Pancreas (tissue), 10 donors: Measurements from ENCODE around the gene RPL28. TPM values are rescaled to one million over a fixed set of nuclear protein-coding genes. Genes with fewer than 3 reads are reported as not detected.

ENCODE experiments used
- ATAC-seq, 4 donors: fragments of 200-7000 bp; cut with Tn5 transposase; one replicate each; pipeline versions ENCODE4 v1.8.0 to v1.9.1; 2020; ENCODE audit warnings: mild to moderate bottlenecking in 4 of 4, moderate library complexity in 4 of 4
- DNase-seq, 6 donors: peaks; one replicate each; pipeline ENCODE4 v3.0.0-alpha.2; 2020
- FAIRE-seq: peaks from 2 replicates; lab custom pipeline; 2012; peaks lifted over from hg19 to GRCh38; lab: Jason Lieb, UNC
- H3K27ac ChIP-seq, 4 donors: fragments of 200-600 bp; sonication (generic); 1 replicate in 3 of 4; 2 replicates in 1 of 4; pipeline versions ENCODE4 v1.5.0 to v1.8.0; 2020
- H3K27me3 ChIP-seq, 4 donors: fragments of 200-600 bp; one replicate each; pipeline ENCODE4 v1.8.0; 2021
- H3K36me3 ChIP-seq, 3 donors: fragments of 200-600 bp; sonication (generic) in 1 of 3; one replicate each; pipeline versions ENCODE4 v1.5.0 to v1.8.0; 2020 to 2021
- H3K4me1 ChIP-seq, 3 donors: fragments of 200-600 bp; one replicate each; pipeline ENCODE4 v1.8.0; 2021
- H3K4me3 ChIP-seq, 4 donors: fragments of 200-600 bp; sonication (generic) in 2 of 4; one replicate each; pipeline versions ENCODE4 v1.5.0 to v1.8.0; 2020 to 2021
- H3K9me3 ChIP-seq, 4 donors: fragments of 200-600 bp; one replicate each; pipeline ENCODE4 v1.8.0; 2021
- CTCF ChIP-seq, 4 donors: fragments of 200-600 bp; sonication (generic) in 3 of 4; IDR thresholded peaks; one replicate each; pipeline versions ENCODE4 v1.5.0 to v1.8.0; 2021; ENCODE audit warnings: antibody characterized with exemption in 4 of 4
- WGBS, 2 donors: extraction: QIAGEN DNeasy Blood & Tissue Kit; methylation state at CpG; one replicate each; pipeline ENCODE4 v1.1.7; 2013; 5-methylcytosine and 5-hydroxymethylcytosine counted together
- intact Hi-C, 3 donors: fragments of 100-400 bp; cut with DNase I; formaldehyde crosslinking; loops; one replicate each; pipeline versions ENCODE4 v1.11.1 to v1.14.2; 2022
- polyA plus RNA-seq, 2 donors: library from polyadenylated mRNA; stranded (reverse); fragments of 200-250 nt; gene quantifications; one replicate each; pipeline ENCODE4 v1.2.3, GENCODE V29; 2013
- total RNA-seq, 6 donors: library from RNA; stranded (reverse); fragmentation: NEBNext Ultra II Directional in 4 of 6; extraction: Animal tissue kit (Norgen Biotek cat#: 25700) in 4 of 6; gene quantifications; one replicate each; pipeline versions ENCODE4 v1.2.1 to v1.2.4, GENCODE V29; 2021 to 2023
- donor health status: healthy with polysubstance abuse.
- donor health status: DM: no; HTN: no; CAD: no; lungs with moderate emphysema.
- donor health status: DM: no; HTN: no; CAD: no.
- donor health status: control.
- donor health status: control.
- donor health status: Bipolar disorder and iron deficiency.
- donor health status: DM: yes; HTN: yes; CAD: no.
- donor health status: DM: no; HTN: no; CAD: no.
- donor health status: DM: no; HTN: no; CAD: no.
- donor health status: DM: yes; HTN: yes; CAD: no.

RPL28 gene
- total and polyA plus RNA-seq, 8 donors, result 420 to 1,198 (median 819) TPM

GRCh38 chr19:55353356-55353802 lies 32.4 kb upstream of the RPL28 start:
- no peak for FAIRE-seq

GRCh38 chr19:55353803-55354697 lies 31.7 kb upstream of the RPL28 start:
- FAIRE-seq, result no peak
- no peak overlapping the region for H3K27ac ChIP-seq
- no peaks in the 10 kb centered on the region for H3K9me3 ChIP-seq
- WGBS, 2 donors, result 2 to 4% methylated on average over 62 to 72 of the region's 72 CpGs
- ATAC-seq, result peak; percentile 80 to 98 (median 89)
- no peaks in the 10 kb centered on the region for H3K36me3 ChIP-seq
- intact Hi-C loops, result no loop called here
- peak in 5 of 6 donors; percentile 64 to 84 (median 76) for DNase-seq
- peak overlapping the region in 3 of 4 donors; percentile 16 to 43 (median 18) for H3K4me3 ChIP-seq
- TF ChIP-seq CTCF (IDR thresholded peaks at IDR 0.05), result no peak
- H3K27me3 ChIP-seq, result peaks cover 0 to 5% (median 0%) of the 10 kb centered on the region in 4 donors
- H3K4me1 ChIP-seq, result peaks cover 0 to 3% (median 0%) of the 10 kb centered on the region in 3 donors

More at GRCh38 chr19:55353356-55353802, 32.4 kb upstream of the RPL28 start:
- no peaks in the 10 kb centered on the region for H3K9me3 ChIP-seq
- 2 to 3% methylated on average over 24 of the region's 24 CpGs for WGBS, 2 donors
- TF ChIP-seq CTCF (IDR thresholded peaks at IDR 0.05), result no peak
- ATAC-seq (peak in 1 of 4 donors; percentile 6), DNase-seq (no peak)
- H3K4me3 ChIP-seq, result peak overlapping the region in 3 of 4 donors; percentile 16 to 43 (median 18)
- no peaks in the 10 kb centered on the region for H3K36me3 ChIP-seq
- peaks cover 0 to 5% (median 0%) of the 10 kb centered on the region in 4 donors for H3K27me3 ChIP-seq
- intact Hi-C loops, result no loop called here
- H3K27ac ChIP-seq, result no peak overlapping the region
- peaks cover 0 to 3% (median 0%) of the 10 kb centered on the region in 3 donors for H3K4me1 ChIP-seq

GRCh38 chr19:55354698-55355212 lies 31.0 kb upstream of the RPL28 start, which contains the start of gene COX6B2:
COX6B2 (minus strand) TSS chr19:55354719; CDS start chr19:55354521, 198 bp downstream.
- Histone ChIP-seq H3K36me3 (no peaks in the 10 kb centered on the region), H3K9me3 (no peaks in the 10 kb centered on the region), H3K4me3 (peak within 1 kb of the TSS in 3 of 4 donors; percentile 16 to 43 (median 18)), H3K4me1 (peaks cover 0 to 3% (median 0%) of the 10 kb centered on the region in 3 donors), H3K27me3 (peaks cover 0 to 5% (median 0%) of the 10 kb centered on the region in 4 donors), H3K27ac (no peak within 1 kb of the TSS)
- WGBS, 2 donors, result 6 to 7% methylated on average over 26 to 40 of the region's 43 CpGs
- DNase-seq (no peak), FAIRE-seq (no peak), ATAC-seq (no peak)
- intact Hi-C loops, result no loop called here
- no peak for TF ChIP-seq CTCF (IDR thresholded peaks at IDR 0.05)

GRCh38 chr19:55355213-55355821 lies 30.4 kb upstream of the RPL28 start:
- TF ChIP-seq CTCF (IDR thresholded peaks at IDR 0.05), result no peak
- no peak overlapping the region for H3K4me3 ChIP-seq
- H3K36me3 ChIP-seq, result no peaks in the 10 kb centered on the region
- H3K4me1 ChIP-seq, result peaks cover 0 to 3% (median 0%) of the 10 kb centered on the region in 3 donors
- intact Hi-C loops, result no loop called here
- H3K27ac ChIP-seq, result no peak overlapping the region
- no peak for FAIRE-seq
- no peak for DNase-seq
- H3K9me3 ChIP-seq, result no peaks in the 10 kb centered on the region
- 22 to 27% methylated on average over 12 of the region's 13 CpGs for WGBS, 2 donors
- no peak for ATAC-seq
- peaks cover 0 to 5% (median 0%) of the 10 kb centered on the region in 4 donors for H3K27me3 ChIP-seq
